SJCRH30 (cell line): ENCODE results near the gene OXCT2. TPM values are rescaled to one million over a fixed set of nuclear protein-coding genes. Genes with fewer than 3 reads are reported as not detected.

ENCODE experiments used
- DNase-seq, 2 experiments: peaks; one replicate each; pipeline ENCODE4 v3.0.0-alpha.2; 2015 to 2020
- H3K27ac ChIP-seq: fragments of 250-450 bp; sonication (Bioruptor Pico); 2 replicates; pipeline ENCODE4 v1.5.1; 2020; ENCODE audit warnings: mild to moderate bottlenecking, moderate library complexity
- H3K27me3 ChIP-seq: fragments of 250-450 bp; sonication (Bioruptor Pico); 2 replicates; pipeline ENCODE4 v1.5.1; 2020; ENCODE audit warnings: mild to moderate bottlenecking, moderate library complexity
- H3K36me3 ChIP-seq: fragments of 250-450 bp; sonication (Bioruptor Pico); 2 replicates; pipeline ENCODE4 v1.5.1; 2020; ENCODE audit warnings: mild to moderate bottlenecking, moderate library complexity
- H3K4me1 ChIP-seq: fragments of 250-450 bp; sonication (Bioruptor Pico); 2 replicates; pipeline ENCODE4 v1.5.1; 2020; ENCODE audit warnings: mild to moderate bottlenecking, moderate library complexity
- H3K4me3 ChIP-seq: fragments of 250-450 bp; sonication (Bioruptor Pico); 2 replicates; pipeline ENCODE4 v1.5.1; 2020; ENCODE audit warnings: mild to moderate bottlenecking, moderate library complexity
- H3K9me3 ChIP-seq: fragments of 250-450 bp; sonication (Bioruptor Pico); replicated peaks from 2 replicates; pipeline ENCODE4 v1.5.1; 2020; ENCODE audit warnings: mild to moderate bottlenecking, moderate library complexity
- total RNA-seq: library from RNA; depleted of rRNA; stranded (reverse); fragments of >200 nt; shearing (Covaris generic); gene quantifications from 2 replicates; pipeline ENCODE4 v1.2.3, GENCODE V29; 2014

OXCT2 gene
- total RNA-seq, 1 experiment from 2014 or later = 4.3 TPM

DNA sequence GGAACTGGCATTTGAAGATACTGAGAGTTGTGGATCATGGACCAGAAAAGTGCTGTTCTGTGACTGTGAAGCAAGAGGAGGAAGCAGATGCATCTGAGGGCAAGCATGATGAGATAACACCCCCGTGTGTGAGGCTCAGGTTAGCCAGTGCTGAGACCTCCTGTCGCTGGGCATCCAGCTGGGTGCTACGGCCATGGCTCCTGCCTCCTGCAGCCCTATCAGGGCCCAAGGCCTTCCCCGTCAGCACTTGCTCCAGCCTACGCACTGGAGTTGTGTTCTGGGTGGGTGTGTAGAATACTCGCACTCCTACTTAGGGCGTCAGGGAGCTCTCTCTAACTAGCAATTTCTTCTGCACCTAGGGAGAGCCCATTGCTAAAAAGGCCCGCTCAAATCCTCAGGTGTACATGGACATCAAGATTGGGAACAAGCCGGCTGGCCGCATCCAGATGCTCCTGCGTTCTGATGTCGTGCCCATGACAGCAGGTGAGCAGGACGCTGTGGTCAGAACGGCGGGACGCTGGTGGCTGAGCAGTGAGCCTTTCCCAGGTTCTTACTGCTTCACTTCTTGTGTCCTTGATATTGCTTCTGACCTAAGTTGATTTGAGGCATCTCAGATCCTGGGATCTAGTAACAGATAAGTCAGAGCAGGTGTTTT lies 26.0 kb downstream of the OXCT2 start:
- Histone ChIP-seq H3K4me3 (no peak overlapping the region), H3K9me3 (no peaks in the 10 kb centered on the region), H3K36me3 (peaks cover 84% of the 10 kb centered on the region), H3K4me1 (0 out of 2 replicates have a peak, but pooled peaks cover 6% of the 10 kb centered on the region), H3K27me3 (no peaks in the 10 kb centered on the region), H3K27ac (no peak overlapping the region)
- DNase-seq = no peak

DNA sequence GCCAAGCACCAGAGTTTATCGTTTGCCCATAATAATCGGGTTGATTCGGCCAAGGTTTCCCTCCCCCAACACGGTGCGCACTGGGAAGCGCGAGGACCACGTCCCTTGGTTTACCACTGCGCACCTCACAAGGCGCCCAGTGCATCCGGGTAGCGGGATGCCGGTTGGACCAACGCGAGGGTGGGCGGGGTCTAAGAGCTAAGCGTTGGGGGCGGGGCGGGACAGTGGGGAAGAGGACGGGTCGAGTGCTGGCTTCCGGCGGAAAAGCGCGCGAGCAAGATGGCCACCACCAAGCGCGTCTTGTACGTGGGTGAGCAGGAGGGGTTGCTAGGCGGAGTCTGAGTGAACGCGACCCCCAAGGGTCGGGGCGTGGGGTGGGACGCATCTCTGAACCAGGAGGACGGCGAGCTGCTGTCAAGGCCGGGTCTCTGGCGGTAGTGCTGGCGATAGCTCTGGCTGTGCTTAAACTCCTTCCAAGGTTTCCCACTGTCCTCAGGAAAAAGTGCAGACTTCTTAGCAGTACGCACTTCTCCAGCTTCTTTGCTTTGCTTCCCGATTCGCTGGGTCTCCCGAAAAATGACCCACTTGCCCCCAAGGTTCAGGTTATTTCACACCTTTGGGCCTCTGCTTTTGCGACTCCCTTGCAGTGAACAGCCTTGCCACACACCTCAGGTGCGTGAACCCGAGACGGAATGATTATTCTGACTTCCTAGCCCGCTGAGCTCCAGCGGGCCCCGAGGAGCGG lies 32.4 kb downstream of the OXCT2 start, which contains the start of gene PPIE:
Gene PPIE (plus strand): TSS at position 261 of the 745 bp plus-strand sequence. CDS start 19 bp downstream, at position 280.
- 0 out of 2 replicates have a peak, but pooled peaks cover 6% of the 10 kb centered on the region for H3K4me1 ChIP-seq

DNA sequence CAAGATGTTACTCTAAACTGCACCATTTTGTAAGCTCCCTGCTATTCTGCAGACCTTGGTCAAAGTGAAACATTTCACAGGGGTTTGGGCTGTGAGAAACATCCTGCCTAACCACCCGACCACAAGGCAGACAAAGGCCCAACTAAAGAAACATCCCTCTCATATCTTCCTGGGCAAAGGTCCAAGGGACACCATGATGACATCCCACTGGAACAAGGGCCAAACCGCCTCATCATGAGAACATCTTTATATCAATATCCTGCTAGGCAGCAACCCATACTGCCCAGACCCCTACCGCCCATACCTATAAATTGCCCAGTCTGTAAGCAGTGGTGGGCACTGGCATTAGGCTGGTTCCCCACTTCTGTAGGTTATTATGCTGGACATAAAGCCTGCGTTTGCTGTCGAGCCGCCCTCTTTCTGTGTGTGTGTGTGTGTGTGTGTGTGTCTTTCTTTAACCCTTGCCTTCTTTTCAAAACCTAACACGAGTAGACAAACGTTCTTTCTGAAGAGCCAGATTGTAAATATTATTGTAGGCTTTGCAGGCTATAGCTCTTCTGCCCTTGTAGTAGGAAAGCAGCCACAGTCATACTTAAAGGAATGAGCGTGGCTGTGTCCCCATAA lies 33.5 kb downstream of the OXCT2 start:
- H3K4me3 ChIP-seq = no peak overlapping the region
- H3K9me3 ChIP-seq = no peaks in the 10 kb centered on the region
- H3K27me3 ChIP-seq = no peaks in the 10 kb centered on the region
- peaks cover 17% of the 10 kb centered on the region for H3K36me3 ChIP-seq
- 0 out of 2 replicates have a peak, but pooled peaks cover 6% of the 10 kb centered on the region for H3K4me1 ChIP-seq
- DNase-seq = peak in 1 of 2 experiments; percentile 48
- no peak overlapping the region for H3K27ac ChIP-seq

More for the DNA sequence above, 32.4 kb downstream of the OXCT2 start, which contains the start of gene PPIE:
- H3K27ac ChIP-seq = peak within 1 kb of the TSS; percentile 77
- H3K36me3 ChIP-seq = peaks cover 26% of the 10 kb centered on the region
- DNase-seq = peak; percentile 97 to 98
- H3K4me3 ChIP-seq = peak within 1 kb of the TSS; percentile 93
- no peaks in the 10 kb centered on the region for H3K9me3 ChIP-seq
- no peaks in the 10 kb centered on the region for H3K27me3 ChIP-seq

DNA sequence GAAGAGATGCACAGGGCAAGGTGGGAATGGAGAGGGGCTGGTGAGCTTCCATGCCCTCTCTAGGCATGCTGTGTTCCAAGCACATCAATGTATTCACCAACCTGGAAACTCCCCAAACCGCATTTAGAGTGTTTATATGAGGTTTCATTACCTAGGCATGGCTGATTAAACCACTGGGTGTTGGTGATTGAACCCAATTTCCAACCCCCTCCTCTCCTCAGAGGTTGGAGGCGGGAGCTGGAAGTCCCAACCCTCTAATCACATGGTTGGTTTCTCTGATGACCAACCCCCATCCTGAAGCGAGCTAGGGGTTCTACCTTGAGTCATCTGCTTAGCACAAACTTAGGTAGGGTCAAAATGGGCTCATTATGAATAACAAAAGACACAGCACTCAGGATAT lies 35.4 kb downstream of the OXCT2 start:
- no peak for DNase-seq
- Histone ChIP-seq H3K4me1 (0 out of 2 replicates have a peak, but pooled peaks cover 2% of the 10 kb centered on the region), H3K27ac (no peak overlapping the region), H3K4me3 (no peak overlapping the region), H3K36me3 (0 out of 2 replicates have a peak, but pooled peaks cover 1% of the 10 kb centered on the region), H3K27me3 (peaks cover 3% of the 10 kb centered on the region; the same call in 1 of the 2 replicates), H3K9me3 (no peaks in the 10 kb centered on the region)

DNA sequence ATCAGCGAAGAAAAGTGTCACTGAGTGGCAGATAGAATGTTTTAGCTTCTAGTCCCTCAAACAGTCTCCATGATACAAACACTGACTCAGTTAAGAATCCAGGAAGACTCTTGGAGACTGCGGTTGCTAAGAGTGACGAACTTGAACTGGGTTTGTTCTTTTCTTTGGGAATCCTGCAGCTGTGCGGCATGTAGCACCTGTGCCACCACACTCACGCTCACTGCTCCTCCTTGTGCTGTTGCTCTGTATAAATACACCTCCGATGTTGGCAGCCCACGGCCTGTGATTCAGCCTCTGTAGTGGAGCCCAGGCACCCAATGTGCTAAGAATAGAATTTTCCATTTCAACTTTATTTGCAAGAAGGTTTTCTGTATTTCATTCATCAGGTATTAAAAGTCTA lies 38.0 kb downstream of the OXCT2 start:
- no peaks in the 10 kb centered on the region for H3K9me3 ChIP-seq
- no peaks in the 10 kb centered on the region for H3K4me1 ChIP-seq
- no peak overlapping the region for H3K4me3 ChIP-seq
- peaks cover 3% of the 10 kb centered on the region; the same call in 1 of the 2 replicates for H3K27me3 ChIP-seq
- no peaks in the 10 kb centered on the region for H3K36me3 ChIP-seq
- DNase-seq = peak in 1 of 2 experiments; percentile 42
- H3K27ac ChIP-seq = no peak overlapping the region

DNA sequence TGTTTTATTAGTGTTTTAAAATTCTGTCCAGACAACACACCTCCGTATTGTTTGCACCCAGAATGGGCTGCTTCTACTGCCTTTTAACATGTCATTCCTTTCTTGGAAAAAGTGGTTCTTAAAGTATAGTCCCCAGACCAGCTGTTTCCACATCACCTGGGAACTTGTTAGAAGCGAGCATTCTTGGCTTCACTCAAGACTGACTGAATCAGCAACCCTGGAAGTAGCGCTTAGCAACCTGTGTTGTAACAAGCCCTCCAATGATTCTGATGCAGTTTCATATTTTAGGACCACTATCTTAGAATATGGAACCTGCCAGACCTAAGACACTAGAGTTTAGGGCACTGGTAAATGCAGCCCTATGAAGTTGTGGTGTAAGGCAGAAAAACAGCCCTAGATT lies 38.4 kb downstream of the OXCT2 start:
- Histone ChIP-seq H3K27me3 (peaks cover 3% of the 10 kb centered on the region), H3K27ac (no peak overlapping the region), H3K4me1 (no peaks in the 10 kb centered on the region), H3K4me3 (no peak overlapping the region), H3K36me3 (no peaks in the 10 kb centered on the region), H3K9me3 (no peaks in the 10 kb centered on the region)
- DNase-seq = no peak

DNA sequence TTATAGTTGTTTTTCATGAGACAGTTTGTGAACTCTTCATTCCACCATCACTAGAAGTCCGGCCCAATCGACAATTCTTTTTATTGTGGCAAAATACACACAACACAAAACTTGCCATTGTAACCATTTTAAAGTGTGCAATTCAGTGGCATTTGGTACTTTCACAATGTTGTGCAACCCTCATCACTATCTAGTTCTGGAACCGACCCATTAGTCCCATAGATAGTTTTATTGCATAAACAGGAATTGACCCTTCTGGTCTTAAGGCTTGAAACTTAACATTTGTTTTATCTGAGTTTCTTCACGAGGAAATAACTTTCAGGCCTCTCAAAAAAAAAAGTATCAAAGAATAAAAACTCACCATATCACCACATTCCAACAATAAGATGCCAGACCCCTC lies 41.3 kb downstream of the OXCT2 start:
- no peaks in the 10 kb centered on the region for H3K9me3 ChIP-seq
- no peaks in the 10 kb centered on the region for H3K4me1 ChIP-seq
- no peak overlapping the region for H3K4me3 ChIP-seq
- no peaks in the 10 kb centered on the region for H3K36me3 ChIP-seq
- no peak overlapping the region for H3K27ac ChIP-seq
- DNase-seq = no peak
- peaks cover 11% of the 10 kb centered on the region for H3K27me3 ChIP-seq

DNA sequence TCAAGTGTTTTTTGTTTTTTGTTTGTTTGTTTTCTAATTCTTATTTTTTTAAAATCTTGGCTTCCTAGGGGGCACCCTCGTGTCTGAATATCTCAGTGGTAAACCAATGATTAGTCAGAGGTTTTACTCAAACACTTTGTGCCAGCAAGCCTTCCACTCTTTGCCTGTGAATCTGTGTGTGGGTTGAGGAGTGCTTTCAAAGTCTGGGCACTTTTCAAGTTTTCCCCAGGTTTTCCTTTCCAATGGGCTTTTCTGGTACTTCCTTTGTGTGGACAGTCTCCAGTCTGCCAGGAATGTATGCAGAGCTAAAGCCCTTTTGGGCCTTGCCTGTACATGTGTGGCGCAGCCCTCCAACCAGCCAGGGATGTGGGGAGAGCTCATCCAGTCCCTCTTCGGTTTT lies 42.1 kb downstream of the OXCT2 start:
- H3K4me3 ChIP-seq = no peak overlapping the region
- H3K4me1 ChIP-seq = no peaks in the 10 kb centered on the region
- H3K27ac ChIP-seq = no peak overlapping the region
- peaks cover 17% of the 10 kb centered on the region for H3K27me3 ChIP-seq
- H3K9me3 ChIP-seq = no peaks in the 10 kb centered on the region
- no peaks in the 10 kb centered on the region for H3K36me3 ChIP-seq
- DNase-seq = no peak

DNA sequence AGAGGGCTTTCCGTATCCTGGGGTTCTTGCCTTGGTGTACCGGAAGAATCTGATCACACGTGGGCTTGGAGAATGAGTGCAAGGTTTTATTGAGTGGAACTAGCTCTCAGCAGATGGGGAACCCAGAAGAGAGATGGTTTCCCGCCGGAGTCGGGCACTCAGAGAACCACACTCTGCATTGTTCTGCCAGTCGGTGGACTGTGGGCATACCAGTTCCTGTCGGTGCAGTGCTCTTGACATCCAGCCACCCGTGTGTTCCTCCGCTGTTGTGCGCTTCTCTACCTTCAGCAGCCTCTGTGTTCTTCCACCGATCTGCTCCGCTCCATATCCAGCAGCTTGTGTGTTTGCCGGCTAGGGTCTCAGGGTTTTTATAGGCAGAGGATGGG lies 43.2 kb downstream of the OXCT2 start:
- DNase-seq = no peak
- Histone ChIP-seq H3K27ac (no peak overlapping the region), H3K4me1 (no peaks in the 10 kb centered on the region), H3K36me3 (no peaks in the 10 kb centered on the region), H3K27me3 (peaks cover 17% of the 10 kb centered on the region), H3K4me3 (no peak overlapping the region), H3K9me3 (no peaks in the 10 kb centered on the region)

DNA sequence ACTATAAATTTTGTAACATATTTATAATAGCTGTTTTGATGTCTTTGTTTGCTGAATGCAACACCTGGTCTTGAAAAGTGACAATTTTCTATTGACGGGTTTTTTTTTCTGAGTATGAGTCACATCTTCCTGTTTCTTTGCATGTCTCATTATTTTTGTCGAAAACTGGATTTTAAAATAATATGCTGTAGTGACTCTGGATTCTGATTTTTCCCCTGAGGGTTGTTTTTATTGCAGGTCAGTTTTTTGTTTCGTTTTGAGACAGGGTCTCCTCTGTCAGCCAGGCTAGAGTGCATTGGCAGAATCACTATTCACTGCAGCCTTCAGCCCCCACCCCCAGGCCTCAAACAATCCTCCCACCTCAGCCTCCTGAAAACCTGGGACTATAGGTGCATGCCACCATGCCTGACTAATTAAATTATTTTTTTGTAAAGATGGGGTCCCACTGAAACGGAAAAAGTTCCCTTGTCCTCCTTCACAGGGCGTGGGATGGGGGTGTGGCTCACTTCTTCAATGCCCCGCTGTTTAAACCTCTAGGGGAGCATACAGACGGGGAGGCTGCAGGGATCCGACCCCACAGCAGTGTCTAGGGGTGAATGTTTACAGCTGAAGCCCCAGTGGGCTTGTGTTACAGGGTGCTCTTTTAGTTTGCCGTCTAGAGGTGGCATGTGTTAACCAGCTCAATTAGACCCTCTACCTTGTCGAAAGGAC lies 43.8 kb downstream of the OXCT2 start:
- Histone ChIP-seq H3K4me1 (no peaks in the 10 kb centered on the region), H3K9me3 (no peaks in the 10 kb centered on the region), H3K27me3 (peaks cover 17% of the 10 kb centered on the region), H3K27ac (no peak overlapping the region), H3K4me3 (no peak overlapping the region), H3K36me3 (no peaks in the 10 kb centered on the region)
- no peak for DNase-seq

DNA sequence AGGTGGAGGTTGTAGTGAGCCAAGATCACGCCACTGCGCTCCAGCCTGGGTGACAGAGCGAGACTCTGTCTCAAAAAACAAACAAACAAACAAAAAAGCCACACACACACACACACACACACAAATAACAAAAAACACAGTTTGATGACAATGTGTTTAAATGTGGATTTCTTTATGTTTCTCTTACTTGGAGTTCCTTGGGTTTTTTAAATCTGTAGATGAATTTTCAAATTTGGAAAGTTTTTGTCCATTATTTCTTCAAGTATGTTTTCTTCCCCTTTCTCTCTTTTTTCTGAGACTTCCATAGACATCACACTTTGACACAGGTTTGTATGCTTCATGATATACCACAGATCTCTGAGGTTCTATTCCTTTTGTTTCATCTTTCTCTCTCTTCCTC lies 44.5 kb downstream of the OXCT2 start:
- Histone ChIP-seq H3K27me3 (peaks cover 14% of the 10 kb centered on the region), H3K4me3 (no peak overlapping the region), H3K9me3 (no peaks in the 10 kb centered on the region), H3K36me3 (no peaks in the 10 kb centered on the region), H3K4me1 (no peaks in the 10 kb centered on the region), H3K27ac (no peak overlapping the region)
- DNase-seq = no peak

DNA sequence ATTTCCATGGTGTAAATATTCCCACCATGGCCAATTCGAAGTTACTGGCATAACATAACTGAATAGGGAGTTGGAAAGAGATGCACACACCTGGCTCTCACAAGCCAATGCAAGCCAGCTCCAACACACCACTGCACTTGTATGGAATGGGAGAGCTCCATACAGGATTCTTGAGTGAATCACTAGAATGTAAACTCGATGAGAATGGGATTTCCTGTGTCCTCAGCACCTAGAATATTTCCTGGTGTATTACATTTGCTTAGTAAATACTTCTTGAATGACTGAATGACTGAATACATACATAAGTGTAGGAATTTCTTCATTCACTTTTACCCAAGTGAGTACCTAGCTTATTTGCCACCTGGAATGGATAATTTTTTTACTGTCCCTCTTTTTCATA lies 48.7 kb downstream of the OXCT2 start:
- Histone ChIP-seq H3K4me3 (no peak overlapping the region), H3K27me3 (peaks cover 12% of the 10 kb centered on the region), H3K27ac (no peak overlapping the region), H3K9me3 (no peaks in the 10 kb centered on the region), H3K4me1 (no peaks in the 10 kb centered on the region), H3K36me3 (no peaks in the 10 kb centered on the region)
- DNase-seq = no peak

DNA sequence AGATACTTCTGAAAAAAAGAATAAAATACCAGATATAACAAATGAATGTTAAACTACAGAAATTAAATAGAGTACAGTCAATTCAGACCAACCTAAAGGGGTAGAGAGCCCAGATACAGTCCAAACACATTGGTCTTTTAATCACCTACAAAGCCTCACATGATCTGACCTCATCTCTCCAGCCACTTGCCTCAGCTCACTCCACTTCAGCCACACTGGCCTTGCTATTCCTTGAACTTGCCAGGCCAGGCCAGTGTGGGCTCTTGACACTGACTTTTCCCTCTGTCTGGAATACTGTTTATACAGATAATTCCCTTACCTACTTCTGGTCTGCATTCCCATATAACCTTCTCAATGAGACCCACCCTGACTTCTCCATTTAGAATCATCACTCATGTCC lies 49.5 kb downstream of the OXCT2 start:
- DNase-seq = no peak
- Histone ChIP-seq H3K4me1 (no peaks in the 10 kb centered on the region), H3K4me3 (no peak overlapping the region), H3K9me3 (no peaks in the 10 kb centered on the region), H3K27ac (no peak overlapping the region), H3K27me3 (peaks cover 15% of the 10 kb centered on the region; the same call in 1 of the 2 replicates), H3K36me3 (no peaks in the 10 kb centered on the region)

DNA sequence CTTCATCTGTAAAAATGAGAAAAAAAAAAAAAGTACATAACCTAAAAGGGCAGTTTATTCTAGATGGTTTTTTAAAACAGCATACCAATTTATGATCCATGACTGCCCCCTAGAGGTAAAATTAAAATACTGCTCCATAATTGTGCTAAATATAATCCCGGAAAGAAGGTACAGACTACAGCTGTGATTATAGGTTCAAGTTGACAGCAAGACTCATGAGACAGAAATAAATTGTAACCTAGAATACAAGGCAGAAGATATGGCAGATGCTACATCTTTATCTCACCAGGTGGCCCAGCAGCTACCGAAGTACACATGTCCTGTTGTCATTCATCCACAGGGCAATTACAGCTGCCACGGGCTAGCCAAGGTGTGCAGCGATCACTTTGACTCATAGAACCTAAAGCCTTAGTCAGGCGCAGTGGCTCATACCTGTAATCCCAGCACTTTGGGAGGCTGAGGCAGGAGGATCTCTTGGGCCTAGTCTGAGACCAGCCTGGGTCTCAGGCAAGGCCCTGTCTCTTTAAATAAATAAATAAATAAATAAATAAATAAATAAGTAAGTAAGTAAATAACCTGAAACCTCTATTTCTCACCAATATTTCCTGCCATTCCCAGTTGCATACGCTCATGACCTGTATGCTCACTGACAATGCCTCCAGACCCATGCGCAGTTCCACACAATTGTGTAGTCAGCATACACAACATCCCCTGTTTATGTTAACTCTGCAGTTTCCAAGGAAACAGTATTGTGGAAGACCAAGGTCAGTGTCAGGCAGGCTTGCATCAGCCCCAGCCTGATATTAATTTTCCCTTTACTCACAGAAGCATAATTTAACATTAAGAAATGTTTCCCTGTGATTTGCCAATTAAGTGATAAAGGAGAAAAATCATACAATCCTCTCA lies 50.8 kb downstream of the OXCT2 start:
- Histone ChIP-seq H3K4me1 (no peaks in the 10 kb centered on the region), H3K4me3 (no peak overlapping the region), H3K36me3 (no peaks in the 10 kb centered on the region), H3K9me3 (no peaks in the 10 kb centered on the region), H3K27me3 (peaks cover 12% of the 10 kb centered on the region; the same call in 1 of the 2 replicates), H3K27ac (no peak overlapping the region)
- peak in 1 of 2 experiments; percentile 87 for DNase-seq
